GM18870 (cell line): Measurements from ENCODE around the gene GAMT.

ENCODE experiments used
- ATAC-seq: cut with Tn5 transposase; IDR thresholded peaks from one replicate; pipeline ENCODE4 v1.9.1; 2021; ENCODE audit warnings: moderate library complexity; ENCODE audit not compliant: unreplicated experiment

Gene GAMT

GRCh38 chr19:1402411-1403070, 1.2 kb upstream of the GAMT start:
- ATAC-seq, result no peak

DNA sequence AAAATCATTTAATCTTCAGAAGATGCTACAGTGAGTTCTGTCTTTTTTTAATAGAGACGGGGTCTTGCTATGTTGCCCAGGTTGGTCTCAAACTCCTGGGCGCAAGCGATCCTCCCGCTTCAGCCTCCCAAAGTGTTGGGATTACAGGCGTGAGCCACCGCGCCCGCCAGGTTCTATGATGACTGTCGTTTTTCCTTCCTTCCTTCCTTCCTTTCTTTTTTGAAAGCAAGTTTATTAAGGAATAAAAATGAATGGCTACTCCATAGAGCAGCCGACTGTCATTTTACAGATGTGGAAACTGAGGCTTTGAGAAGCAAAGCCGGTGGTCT, 511 bp upstream of the GAMT start:
- ATAC-seq, result no peak

DNA sequence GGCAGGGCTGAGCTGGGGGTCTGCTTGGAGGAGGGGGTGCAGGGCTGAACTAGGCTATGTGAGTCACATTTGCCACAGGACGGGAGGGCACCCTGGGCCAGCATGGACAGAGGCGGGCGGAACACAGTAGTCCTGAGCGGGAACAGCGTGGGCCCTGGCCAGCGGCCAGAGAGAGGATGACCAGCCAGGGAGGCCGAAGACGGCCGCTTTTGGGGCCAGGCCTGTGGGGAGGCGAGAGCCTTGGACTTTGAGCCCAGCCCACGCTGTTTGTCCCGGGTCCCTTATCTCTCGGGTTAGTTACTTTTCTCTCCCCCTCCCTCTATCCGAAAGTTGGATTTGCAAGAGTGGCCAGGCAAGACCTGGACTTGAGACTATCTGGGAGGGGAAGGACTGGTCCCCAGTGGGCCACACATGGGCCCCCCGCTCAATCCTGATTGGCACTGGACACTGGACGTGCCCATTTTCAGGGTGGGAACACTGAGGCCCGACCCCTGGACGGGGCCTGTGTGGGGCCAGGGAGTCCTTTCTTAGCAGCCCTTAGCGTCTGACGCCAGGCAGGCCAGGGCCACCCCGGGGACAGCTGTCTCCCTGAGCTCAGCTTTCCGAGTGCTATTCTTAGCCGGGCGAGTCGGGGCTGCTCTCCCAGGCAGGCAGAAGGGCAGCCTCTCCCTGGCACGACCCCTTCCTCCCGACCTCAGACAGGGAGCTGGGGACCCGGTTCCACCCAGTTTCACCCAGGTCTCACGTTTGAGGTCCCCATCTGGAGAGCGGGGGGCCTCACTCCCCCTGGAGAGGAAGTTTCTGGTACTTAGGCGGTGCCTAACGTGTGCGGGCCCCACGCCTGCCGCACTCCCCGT, 833 bp downstream of the GAMT start:
- ATAC-seq, result no peak

- no peak for ATAC-seq
These were observed 1.6 kb downstream of the GAMT start for GRCh38 chr19:1399745-1400144.

DNA sequence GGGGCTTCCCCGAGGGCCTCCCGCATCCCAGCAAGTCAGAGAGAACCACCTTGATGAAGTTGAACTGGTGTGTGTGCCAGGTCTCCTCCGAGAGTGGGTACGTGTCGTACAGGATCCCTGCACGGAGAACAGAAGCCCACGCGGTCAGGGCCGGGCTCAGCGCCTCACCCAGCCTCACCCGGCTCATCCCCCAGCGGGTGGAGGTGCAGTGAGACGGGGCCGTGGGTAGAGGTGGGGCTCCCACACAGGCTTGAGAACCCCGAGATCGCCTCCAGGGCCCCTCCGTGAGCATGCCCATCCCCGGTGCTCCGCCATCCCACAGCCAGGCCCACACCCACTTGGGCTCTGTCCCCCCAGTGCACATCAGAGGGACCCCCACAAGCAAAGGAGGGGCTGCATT, 2.3 kb downstream of the GAMT start:
- no peak for ATAC-seq

- no peak for ATAC-seq
These were observed 3.5 kb downstream of the GAMT start for GRCh38 chr19:1397838-1398237.

- ATAC-seq, result no peak
These were observed 4.3 kb downstream of the GAMT start for GRCh38 chr19:1396768-1397679.

GRCh38 chr19:1396019-1396767, 5.1 kb downstream of the GAMT start:
- ATAC-seq, result no peak

DNA sequence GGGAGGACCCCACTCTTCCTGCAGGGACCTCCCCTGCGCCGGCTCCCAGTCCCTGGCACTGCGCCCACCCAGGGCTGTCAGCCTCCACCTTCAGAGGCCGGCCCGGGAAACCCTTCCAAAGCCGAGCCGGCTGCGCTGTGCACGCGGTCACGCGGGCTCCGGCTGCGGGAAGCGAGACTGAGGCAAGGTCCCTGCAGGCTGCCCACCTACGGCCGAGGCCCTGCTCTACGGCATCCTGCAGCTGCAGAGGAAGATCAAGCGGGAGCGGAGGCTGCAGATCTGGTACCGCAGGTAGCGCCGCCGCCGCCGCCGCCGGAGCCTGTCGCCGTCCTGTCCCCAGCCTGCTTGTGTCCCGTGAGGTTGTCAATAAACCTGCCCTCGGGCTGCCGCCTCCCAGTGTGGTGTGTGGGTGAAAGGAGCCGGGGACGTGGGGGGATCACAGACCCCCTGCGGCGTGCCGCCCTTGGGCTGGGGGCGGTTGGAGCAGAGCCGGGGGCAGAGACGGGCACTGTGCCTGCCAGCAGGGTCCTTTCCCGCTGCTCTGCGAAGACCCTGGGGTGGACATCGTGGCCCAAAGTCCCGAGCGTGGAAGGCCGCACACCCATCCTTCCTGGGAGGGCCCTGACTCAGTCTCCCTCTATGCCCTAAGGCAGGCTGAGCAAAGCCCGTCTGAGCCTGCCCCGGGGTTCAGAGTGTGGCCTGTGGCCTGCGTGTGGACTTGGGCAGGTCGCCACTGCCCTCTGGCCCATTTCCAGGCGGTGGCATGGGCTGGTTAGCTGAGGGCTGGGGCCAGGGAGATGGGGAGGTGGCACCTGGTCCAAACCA, 5.9 kb downstream of the GAMT start:
- no peak for ATAC-seq

GRCh38 chr19:1394252-1395193, 6.8 kb downstream of the GAMT start:
- ATAC-seq, result no peak

DNA sequence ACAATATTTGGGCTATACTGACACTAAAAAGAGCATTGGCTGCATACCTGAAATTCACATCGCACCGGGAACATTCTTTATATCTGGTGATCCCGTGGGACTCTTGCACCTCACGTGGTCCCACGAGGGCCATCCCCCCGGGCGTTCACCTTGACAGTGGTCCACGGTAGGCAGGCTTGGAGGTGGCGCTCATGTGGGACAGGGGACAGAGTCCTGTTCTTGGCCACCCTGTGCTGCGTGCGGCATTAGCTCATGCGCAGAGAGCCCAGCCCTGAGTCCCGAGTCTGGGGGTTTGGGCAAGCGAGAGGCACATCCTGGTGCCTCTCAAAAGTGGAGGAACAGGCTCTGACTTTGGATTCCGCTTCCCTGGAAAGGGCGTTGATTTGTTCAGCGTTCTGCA, 7.5 kb downstream of the GAMT start:
- ATAC-seq, result no peak

GRCh38 chr19:1392939-1393530, 8.3 kb downstream of the GAMT start:
- no peak for ATAC-seq

DNA sequence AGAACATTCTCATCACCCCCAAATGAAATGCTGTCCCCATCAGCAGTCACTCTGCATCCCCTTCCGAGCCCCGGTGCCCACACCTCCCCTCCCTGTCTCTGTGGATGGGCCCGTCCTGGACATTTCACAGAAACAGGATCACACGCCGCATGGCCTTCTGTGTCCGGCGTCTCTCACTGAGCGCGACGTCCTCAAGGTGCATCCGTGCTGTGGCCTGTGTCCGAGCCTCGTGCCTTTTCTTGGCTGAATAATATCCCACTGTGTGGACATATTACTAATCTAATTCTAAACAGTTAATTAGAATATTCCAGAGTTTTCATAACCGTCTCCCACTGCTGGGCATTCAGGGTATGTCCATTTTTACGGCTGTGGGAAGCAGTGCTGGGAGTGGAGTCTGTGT, 8.9 kb downstream of the GAMT start:
- no peak for ATAC-seq

GRCh38 chr19:1390890-1391423, 10.4 kb downstream of the GAMT start:
- ATAC-seq, result no peak

- no peak for ATAC-seq
These were observed 12.1 kb downstream of the GAMT start for GRCh38 chr19:1389033-1389940.

DNA sequence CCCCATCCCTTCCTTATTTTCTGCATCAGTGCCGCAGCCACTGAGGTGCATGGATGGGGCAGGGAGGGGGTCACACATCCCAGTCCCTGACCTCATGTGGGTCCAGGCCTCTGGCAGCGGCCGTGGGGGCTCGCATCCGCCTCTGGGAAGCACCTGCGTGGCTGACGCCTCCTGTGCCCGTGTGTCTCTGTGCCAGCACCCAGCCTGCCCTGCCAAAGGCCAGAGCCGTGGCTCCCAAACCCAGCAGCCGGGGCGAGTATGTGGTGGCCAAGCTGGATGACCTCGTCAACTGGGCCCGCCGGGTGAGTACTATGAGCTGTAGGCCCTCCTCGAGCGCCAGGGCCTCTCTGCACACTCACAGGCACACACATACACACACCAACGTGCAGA, 12.7 kb downstream of the GAMT start:
- no peak for ATAC-seq
